ENCODE measurements around the gene DHRS11. TPM values are rescaled to one million over a fixed set of nuclear protein-coding genes. Genes with fewer than 3 reads are reported as not detected.

Gene DHRS11
- total and polyA plus RNA-seq, 11 donors, result 11.0 to 22.2 (median 13.5) TPM

GRCh38 chr17:36598951-36599401 is 7.3 kb downstream of the DHRS11 start:
- DNase-seq (no peak), ATAC-seq (no peak)

GRCh38 chr17:36599546-36600250 is 8.0 kb downstream of the DHRS11 start:
- WGBS, 4 donors, result 89 to 96% (median 92%) methylated on average over 11 of the region's 11 CpGs

More at GRCh38 chr17:36598951-36599401, 7.3 kb downstream of the DHRS11 start:
- no peaks in the 10 kb centered on the region for H3K36me3 ChIP-seq
- no peak overlapping the region for H3K4me3 ChIP-seq
- TF ChIP-seq POLR2A (IDR thresholded peaks at IDR 0.05) (no peak), CTCF (IDR thresholded peaks at IDR 0.05) (no peak)
- no peaks in the 10 kb centered on the region for H3K9me3 ChIP-seq
- no peaks in the 10 kb centered on the region for H3K27me3 ChIP-seq
- no peak overlapping the region for H3K27ac ChIP-seq
- 89 to 94% (median 93%) methylated on average over 8 to 13 of the region's 13 CpGs for WGBS, 4 donors
- intact Hi-C loops (cut with DNase I), result loop anchor here in 2 of 10 donors (10.0 kb wide), 3 partner anchors 114 to 886 kb away; partner anchors contain the start of genes AATF (in 1 of the 2), DUSP14 (in 1 of the 2) and ZNHIT3 (in 1 of the 2)
- peaks cover 0 to 28% (median 18%) of the 10 kb centered on the region in 12 donors for H3K4me1 ChIP-seq

GRCh38 chr17:36600465-36600864 is 8.8 kb downstream of the DHRS11 start:
- H3K36me3 ChIP-seq, result no peaks in the 10 kb centered on the region
- H3K27me3 ChIP-seq, result no peaks in the 10 kb centered on the region
- 69 to 83% (median 76%) methylated on average over 3 of the region's 3 CpGs for WGBS, 4 donors
- TF ChIP-seq CTCF (IDR thresholded peaks at IDR 0.05) (no peak), POLR2A (IDR thresholded peaks at IDR 0.05) (no peak)
- H3K4me3 ChIP-seq, result peak overlapping the region in 5 of 12 donors; percentile 71 to 98 (median 85)
- no peak for DNase-seq
- intact Hi-C loops (cut with DNase I), result loop anchor here in 2 of 10 donors (2.0 to 10.0 kb wide), 3 partner anchors 66 to 804 kb away; partner anchors contain the start of genes ACACA (in 1 of the 2), MYO19 (in 1 of the 2), PIGW (in 1 of the 2) and TADA2A (in 1 of the 2)
- H3K27ac ChIP-seq, result peak overlapping the region in 5 of 12 donors; percentile 75 to 85 (median 79)
- H3K9me3 ChIP-seq, result no peaks in the 10 kb centered on the region
- H3K4me1 ChIP-seq, result peaks cover 0 to 30% (median 18%) of the 10 kb centered on the region in 12 donors
- no peak for ATAC-seq

More at GRCh38 chr17:36599546-36600250, 8.0 kb downstream of the DHRS11 start:
- TF ChIP-seq POLR2A (IDR thresholded peaks at IDR 0.05) (no peak), CTCF (IDR thresholded peaks at IDR 0.05) (no peak)
- H3K4me3 ChIP-seq, result no peak overlapping the region
- H3K36me3 ChIP-seq, result no peaks in the 10 kb centered on the region
- no peaks in the 10 kb centered on the region for H3K27me3 ChIP-seq
- H3K4me1 ChIP-seq, result peaks cover 0 to 30% (median 18%) of the 10 kb centered on the region in 12 donors
- H3K27ac ChIP-seq, result no peak overlapping the region
- no peak for DNase-seq
- no peak for ATAC-seq
- no peaks in the 10 kb centered on the region for H3K9me3 ChIP-seq
- intact Hi-C loops (cut with DNase I), result loop anchor here in 3 of 10 donors (2.0 to 10.0 kb wide), 6 partner anchors 65 to 885 kb away; partner anchors contain the start of genes AATF (in 1 of the 3), ACACA (in 1 of the 3), DUSP14 (in 1 of the 3) and MYO19 (in 1 of the 3)

- ATAC-seq (peak in 1 of 4 donors; percentile 7), DNase-seq (no peak)
- Histone ChIP-seq H3K4me3 (peak overlapping the region in 11 of 12 donors; percentile 51 to 98 (median 82)), H3K27me3 (no peaks in the 10 kb centered on the region), H3K4me1 (peaks cover 0 to 30% (median 18%) of the 10 kb centered on the region in 12 donors), H3K9me3 (no peaks in the 10 kb centered on the region), H3K36me3 (no peaks in the 10 kb centered on the region), H3K27ac (peak overlapping the region; percentile 14 to 87 (median 79))
- TF ChIP-seq POLR2A (IDR thresholded peaks at IDR 0.05) (no peak), CTCF (IDR thresholded peaks at IDR 0.05) (no peak)
- 12 to 16% (median 15%) methylated on average over 6 to 10 of the region's 10 CpGs for WGBS, 4 donors
- intact Hi-C loops (cut with DNase I), result loop anchor here in 2 of 10 donors (2.0 to 10.0 kb wide), 3 partner anchors 66 to 804 kb away; partner anchors contain the start of genes ACACA (in 1 of the 2), MYO19 (in 1 of the 2), PIGW (in 1 of the 2) and TADA2A (in 1 of the 2)
Observed at GRCh38 chr17:36600936-36601302, 9.2 kb downstream of the DHRS11 start.

All from heart left ventricle (tissue), 16 donors.